GM18502 (cell line): ENCODE measurements around the gene TIGD1.

Experiments used
- ATAC-seq: cut with Tn5 transposase; IDR thresholded peaks from one replicate; pipeline ENCODE4 v1.9.1; 2021; ENCODE audit warnings: mild to moderate bottlenecking; ENCODE audit not compliant: unreplicated experiment, poor library complexity

TIGD1 gene

DNA sequence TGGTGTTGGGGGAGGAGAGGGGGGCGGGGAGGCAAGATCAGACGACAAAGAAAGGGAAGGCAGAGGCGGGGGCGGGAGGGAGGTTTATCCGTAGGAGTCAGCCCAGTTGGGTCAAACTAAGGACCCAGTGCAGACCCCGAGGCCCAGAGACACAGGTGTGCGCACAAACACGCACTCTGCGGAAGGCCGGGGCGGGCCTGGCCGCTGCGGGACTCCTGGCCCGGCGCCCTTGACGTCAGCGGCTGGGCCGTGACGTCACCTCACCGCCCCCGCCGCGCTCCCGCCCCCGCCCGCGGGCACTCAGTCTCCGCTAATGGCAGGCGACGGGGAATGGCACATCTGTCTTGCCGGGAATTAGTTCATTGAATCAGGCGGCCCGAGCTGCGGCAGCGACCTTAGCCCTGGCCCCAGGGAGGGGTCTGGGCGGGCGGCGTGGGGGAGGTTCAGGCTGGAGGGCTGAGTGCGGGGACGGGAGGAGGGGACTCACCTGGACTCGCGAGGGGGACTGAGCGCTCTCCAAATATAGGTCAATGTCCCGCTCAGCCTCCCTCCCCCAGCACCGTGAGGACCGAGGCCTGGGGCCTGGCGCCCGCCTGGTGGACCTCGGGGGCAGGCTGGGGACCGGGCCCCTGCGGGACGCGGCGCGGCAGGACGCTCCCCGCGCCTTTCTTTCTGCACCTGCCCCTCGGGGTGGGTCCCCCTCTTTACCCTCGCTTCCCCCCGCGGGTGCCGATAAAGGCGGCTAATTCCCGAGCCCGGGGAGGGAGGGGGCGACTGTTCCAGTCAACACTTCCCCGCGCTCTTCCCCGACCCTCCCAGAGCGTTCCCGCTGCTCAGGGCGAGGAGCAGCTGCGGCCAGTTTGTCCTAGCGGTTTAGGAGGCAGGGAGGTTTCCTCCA, 47.2 kb downstream of the TIGD1 start:
- ATAC-seq = no peak

DNA sequence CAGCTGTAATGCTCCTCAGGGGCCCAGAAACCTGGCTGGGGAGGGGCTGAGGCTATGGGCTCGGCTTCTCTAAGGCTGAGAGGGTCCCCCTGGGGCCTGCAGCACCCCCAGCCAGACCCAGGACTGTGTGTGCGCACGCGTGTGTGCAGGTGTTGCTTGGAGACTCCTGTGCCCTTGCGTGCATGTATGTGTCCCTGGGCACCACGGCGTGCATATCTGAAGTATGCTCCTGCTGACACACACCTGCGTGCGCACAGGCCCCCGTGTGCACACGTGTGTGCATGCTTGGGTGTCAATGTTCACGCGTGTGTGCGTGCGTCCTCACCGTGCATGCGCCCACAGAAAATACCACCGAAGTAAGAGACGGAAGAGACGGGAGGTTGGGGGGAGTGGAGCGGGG, 47.8 kb downstream of the TIGD1 start:
- ATAC-seq = no peak

DNA sequence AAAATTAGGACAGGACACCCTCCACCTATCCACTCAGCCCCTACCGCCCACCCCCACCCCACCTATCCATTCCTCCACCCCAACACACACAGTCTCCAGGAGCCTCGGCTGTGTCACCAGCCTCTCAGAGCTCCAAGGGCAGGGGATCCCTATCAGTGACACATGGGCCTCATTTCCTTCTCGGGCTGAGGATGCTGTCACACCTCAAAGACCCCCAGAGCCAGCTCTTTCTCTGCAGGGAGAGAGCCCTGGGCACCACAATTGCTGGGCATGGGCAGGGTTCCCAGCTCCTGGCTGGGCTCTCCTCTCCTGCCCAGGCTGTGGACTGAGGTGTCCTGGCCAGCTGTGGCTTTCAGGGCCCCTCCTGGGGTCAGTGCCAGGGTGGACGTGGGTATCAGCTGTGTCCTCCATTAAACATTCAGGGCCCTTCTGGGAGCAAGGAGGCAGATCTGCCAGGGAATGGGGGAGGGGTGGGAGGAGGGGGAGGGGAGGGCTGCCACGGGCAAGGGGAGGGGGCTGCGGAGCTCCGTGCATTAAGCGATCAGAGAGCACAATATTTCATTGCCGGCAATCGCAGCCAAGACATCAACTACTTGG, 48.5 kb downstream of the TIGD1 start:
- no peak for ATAC-seq

GRCh38 chr2:232501331-232501771, 49.0 kb downstream of the TIGD1 start:
- ATAC-seq = no peak

- ATAC-seq = no peak
These were observed 51.9 kb downstream of the TIGD1 start for GRCh38 chr2:232498452-232498851.
